GM21447 (cell line): ENCODE data around the gene BSN.

ENCODE experiments used
- ATAC-seq: cut with Tn5 transposase; IDR thresholded peaks from one replicate; pipeline ENCODE4 v1.9.1; 2021; ENCODE audit not compliant: unreplicated experiment

The BSN gene

GRCh38 chr3:49626101-49626581 lies 71.9 kb downstream of the BSN start:
- no peak for ATAC-seq

- ATAC-seq = no peak
Observed at GRCh38 chr3:49626796-49627195, 72.5 kb downstream of the BSN start.

DNA sequence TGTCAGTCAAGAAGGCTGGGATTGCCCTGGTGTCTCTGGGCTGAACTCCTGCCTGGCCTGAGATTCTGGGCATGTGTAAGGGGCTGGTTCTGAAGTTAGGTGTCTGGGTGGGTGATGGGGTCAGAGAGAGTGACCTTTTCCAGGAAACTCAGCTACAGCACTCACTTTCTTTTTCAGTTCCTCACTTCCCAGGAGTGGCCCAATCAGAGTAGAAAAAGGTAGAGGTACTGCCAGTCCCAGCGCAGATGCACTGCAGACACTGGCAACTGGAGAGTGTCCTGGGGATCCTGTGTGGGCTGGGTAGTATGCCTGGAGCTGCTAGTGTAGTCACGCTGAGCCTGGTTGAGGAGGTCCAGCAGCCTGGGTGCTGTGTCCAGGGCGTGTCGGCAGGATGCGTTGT lies 73.4 kb downstream of the BSN start:
- no peak for ATAC-seq

DNA sequence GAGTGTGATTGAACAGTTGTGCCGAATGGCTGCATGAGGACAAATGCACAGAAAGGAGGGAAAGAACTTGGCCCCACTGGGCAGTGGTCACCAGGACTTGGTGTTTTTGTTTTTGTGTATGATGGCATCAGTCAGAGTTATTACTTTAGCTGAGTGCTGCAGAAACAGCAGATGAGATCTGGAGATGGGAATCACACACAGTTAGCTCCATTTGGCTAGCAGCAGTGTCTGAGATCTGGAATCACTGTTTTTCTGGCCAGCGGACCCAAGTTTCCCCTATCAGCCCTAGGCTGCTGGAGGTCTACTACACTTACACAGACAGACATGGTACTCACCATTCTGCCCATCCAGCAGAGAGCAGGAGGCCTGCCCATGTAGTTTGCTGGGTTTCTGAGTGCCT lies 74.0 kb downstream of the BSN start:
- ATAC-seq = no peak

GRCh38 chr3:49629451-49629850 lies 75.2 kb downstream of the BSN start:
- no peak for ATAC-seq

DNA sequence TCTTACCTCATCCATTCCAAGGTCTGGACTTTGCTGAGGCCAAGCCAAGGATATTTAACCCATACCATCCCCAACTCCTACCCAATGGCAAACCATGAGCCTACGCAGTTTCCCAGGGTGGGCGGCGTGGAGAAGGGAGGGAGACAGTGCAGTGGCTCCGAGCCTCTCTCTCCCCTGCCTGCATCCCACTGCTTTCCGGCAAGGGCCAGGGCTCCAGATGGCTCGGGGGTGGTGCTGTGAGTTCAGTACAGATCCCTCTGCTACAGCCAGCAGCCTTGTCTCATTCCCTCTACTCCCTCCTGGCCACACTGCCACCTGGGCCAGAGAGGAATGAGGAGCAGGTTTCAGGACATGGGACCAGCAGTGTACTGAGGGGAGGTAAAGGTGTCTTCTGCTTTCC lies 75.6 kb downstream of the BSN start:
- ATAC-seq = no peak

GRCh38 chr3:49630784-49631183 lies 76.5 kb downstream of the BSN start:
- ATAC-seq = no peak

GRCh38 chr3:49634736-49635135 lies 80.5 kb downstream of the BSN start:
- ATAC-seq = no peak

DNA sequence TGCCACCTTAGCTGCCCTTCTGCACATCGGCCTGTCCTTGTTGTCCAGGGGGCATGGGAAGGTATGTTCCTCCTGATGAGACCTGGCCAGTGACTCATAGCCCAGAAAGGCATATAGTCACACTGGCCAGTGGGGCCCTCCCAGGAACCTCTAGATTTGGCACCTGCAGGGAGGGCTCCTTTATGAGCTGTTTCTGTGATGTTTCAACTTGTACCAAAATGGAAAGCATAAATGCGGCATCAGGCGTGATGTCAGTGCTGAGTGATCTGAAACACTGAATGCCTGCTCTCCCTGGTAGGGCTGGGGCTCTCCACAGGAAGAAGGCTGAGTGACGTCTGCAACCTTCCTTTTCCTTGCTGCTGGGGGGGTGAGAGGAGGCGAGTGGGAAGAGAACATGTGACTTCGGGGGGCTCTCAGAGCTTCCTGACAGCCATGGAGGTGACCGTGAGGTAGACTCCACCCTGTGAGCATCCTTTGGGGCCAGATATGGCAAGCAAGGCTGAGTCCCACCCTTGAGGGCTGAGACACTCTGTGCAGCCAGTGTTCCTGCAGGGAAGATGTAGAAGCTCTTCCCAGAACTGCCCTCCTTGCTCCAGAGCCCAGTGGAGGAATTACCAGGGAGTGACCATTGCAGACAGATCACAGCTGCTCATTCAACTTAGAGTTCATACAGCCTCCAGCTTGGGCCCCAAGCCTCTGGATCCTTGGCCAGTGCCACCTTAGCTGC lies 82.8 kb downstream of the BSN start:
- ATAC-seq = no peak

- ATAC-seq = no peak
Observed at GRCh38 chr3:49638445-49638844, 84.2 kb downstream of the BSN start.

GRCh38 chr3:49639551-49639950 lies 85.3 kb downstream of the BSN start:
- ATAC-seq = no peak

DNA sequence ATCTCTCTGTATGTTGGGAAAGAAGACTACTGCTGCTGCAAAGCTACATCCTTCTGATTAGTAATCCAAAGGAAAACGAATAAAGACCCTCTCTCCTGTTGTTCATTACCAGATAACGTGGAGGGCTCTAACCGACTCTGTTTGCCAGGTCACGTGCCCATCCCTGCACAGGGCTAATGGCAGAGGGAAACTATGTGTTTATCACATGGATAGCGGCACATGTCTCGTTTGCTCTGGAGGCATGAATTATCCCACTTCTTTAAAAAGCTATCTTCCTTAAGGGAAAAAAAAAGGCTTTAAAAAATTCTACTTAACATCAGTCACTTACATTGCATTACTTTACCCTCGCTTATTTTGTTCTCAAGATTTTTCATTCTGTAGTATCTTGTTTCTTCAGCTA lies 87.0 kb downstream of the BSN start:
- no peak for ATAC-seq

DNA sequence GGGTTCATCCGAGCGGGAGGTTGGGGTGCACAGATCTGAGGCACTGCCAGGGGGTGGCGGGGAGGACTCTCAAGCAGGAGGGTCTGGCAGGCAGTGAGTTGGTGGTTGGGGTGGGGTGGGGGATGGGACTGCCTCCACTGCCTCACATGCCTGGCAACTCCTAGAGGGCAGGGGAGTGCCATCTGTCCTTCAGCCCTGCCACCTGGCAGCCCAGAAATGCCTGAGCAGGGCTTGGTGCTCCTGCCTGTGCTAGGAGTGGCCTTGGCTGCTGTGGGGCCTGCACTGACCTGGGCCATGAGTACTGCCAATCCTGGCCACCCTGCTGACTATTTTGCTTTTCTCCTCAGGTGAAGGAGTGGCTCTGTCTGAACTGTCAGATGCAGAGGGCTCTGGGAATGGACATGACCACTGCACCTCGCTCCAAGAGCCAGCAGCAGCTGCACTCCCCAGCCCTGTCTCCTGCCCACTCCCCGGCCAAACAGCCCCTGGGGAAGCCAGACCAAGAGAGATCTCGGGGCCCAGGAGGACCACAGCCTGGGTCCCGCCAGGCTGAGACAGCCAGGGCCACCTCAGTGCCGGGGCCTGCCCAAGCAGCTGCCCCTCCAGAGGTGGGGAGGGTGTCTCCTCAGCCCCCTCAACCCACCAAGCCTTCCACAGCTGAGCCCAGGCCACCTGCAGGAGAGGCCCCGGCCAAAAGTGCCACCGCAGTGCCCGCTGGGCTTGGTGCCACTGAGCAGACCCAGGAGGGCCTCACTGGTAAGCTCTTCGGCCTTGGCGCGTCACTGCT lies 87.8 kb downstream of the BSN start:
- ATAC-seq = no peak

GRCh38 chr3:49642708-49643145 lies 88.5 kb downstream of the BSN start:
- no peak for ATAC-seq

GRCh38 chr3:49644684-49645083 lies 90.4 kb downstream of the BSN start:
- ATAC-seq = no peak

GRCh38 chr3:49646236-49646635 lies 92.0 kb downstream of the BSN start:
- ATAC-seq = no peak

GRCh38 chr3:49647741-49648140 lies 93.5 kb downstream of the BSN start:
- no peak for ATAC-seq

GRCh38 chr3:49648354-49649019 lies 94.2 kb downstream of the BSN start:
- no peak for ATAC-seq

- no peak for ATAC-seq
Observed at GRCh38 chr3:49649576-49649975, 95.3 kb downstream of the BSN start.

DNA sequence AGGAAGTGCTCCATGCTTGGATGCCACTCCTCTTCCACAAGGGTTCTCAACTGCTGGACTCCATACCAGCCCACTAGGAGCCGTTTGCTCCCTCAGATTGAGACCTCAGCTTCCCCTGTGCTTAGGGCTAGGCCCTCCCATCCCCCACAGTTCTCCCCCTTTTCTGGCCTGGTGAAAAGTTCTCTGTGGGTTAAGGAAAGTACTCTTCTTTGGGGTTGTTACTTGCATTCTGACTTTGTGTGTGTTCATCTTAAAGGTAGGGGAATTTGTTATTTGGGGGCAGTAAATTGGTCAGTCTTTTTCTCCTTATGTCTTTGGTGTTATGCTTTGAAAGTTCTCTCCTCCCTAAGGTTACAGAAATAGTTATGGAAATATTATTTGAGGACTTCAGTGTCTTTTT lies 95.9 kb downstream of the BSN start:
- ATAC-seq = no peak

GRCh38 chr3:49650637-49651036 lies 96.4 kb downstream of the BSN start:
- ATAC-seq = no peak
